SK-N-MC (cell line): Measurements from ENCODE around the gene FBRSL1.

Source experiments
- EZH2 ChIP-seq: fragments of 200-600 bp; sonication (generic); IDR thresholded peaks from one replicate; pipeline ENCODE4 v1.6.1; 2017; ENCODE audit warnings: antibody characterized with exemption
- FOXP2 ChIP-seq: optimal IDR thresholded peaks from 2 replicates; pipeline ENCODE3; 2011; ENCODE audit warnings: mild to moderate bottlenecking, moderate library complexity; ENCODE audit not compliant: insufficient read depth; ENCODE audit errors: extremely low read length, control extremely low read depth
- POLR2AphosphoS5 ChIP-seq: IDR thresholded peaks from 2 replicates; pipeline ENCODE4 v1.6.1; 2012; ENCODE audit warnings: mild to moderate bottlenecking, low read depth, low read length, borderline replicate concordance

- no peak for TF ChIP-seq POLR2AphosphoS5
- TF ChIP-seq EZH2 = no peak
- TF ChIP-seq FOXP2 = no peak
These were observed 46.3 kb downstream of the FBRSL1 start for GRCh38 chr12:132536102-132536876.
